OCI-LY1 (cell line): ENCODE measurements around the gene HBP1.

Experiments
- EZH2 ChIP-seq: fragments of 200-600 bp; sonication (generic), shearing (Covaris generic); IDR thresholded peaks from 2 replicates; pipeline ENCODE4 v1.8.0; 2017; ENCODE audit warnings: borderline replicate concordance, mixed run types, mild to moderate bottlenecking, antibody characterized with exemption, low read length, moderate library complexity, mixed read lengths
- TF ChIP-seq, protein P1 (sequence below): fragments of 200-600 bp; sonication (generic), shearing (Covaris generic); IDR thresholded peaks from 2 replicates; pipeline ENCODE4 v1.5.1; 2017; ENCODE audit warnings: mild to moderate bottlenecking, antibody characterized with exemption, low read length, moderate library complexity, mixed read lengths

DNA sequence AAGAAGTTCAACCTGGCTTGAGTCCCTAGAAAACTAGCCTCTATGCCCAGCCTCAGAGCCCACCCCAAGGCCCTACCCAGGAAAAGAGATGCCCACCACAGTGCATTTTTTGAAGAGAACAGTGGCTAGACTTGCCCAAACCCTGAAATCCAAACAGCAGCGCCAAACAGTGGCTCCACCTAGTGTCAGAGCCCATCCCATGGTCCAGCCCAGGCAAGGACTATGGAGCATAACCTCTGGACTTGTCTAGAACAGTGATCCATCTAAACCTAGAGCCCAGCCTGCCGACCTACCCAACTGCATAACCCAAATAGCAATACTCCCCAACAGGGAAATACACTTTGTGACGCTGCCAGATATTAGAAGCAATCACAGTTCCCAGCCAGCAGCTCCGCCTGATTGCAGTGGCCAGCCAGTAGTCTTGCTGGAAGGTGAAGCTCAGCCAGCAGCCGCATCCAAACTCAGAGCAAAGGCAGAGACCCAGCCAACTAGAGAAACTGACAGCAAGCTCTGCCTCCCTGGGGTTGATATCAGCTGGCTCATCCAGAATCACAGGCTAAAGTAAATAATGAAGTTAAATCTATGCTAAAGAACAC, 44.5 kb downstream of the HBP1 start:
- TF ChIP-seq, protein P1, sequence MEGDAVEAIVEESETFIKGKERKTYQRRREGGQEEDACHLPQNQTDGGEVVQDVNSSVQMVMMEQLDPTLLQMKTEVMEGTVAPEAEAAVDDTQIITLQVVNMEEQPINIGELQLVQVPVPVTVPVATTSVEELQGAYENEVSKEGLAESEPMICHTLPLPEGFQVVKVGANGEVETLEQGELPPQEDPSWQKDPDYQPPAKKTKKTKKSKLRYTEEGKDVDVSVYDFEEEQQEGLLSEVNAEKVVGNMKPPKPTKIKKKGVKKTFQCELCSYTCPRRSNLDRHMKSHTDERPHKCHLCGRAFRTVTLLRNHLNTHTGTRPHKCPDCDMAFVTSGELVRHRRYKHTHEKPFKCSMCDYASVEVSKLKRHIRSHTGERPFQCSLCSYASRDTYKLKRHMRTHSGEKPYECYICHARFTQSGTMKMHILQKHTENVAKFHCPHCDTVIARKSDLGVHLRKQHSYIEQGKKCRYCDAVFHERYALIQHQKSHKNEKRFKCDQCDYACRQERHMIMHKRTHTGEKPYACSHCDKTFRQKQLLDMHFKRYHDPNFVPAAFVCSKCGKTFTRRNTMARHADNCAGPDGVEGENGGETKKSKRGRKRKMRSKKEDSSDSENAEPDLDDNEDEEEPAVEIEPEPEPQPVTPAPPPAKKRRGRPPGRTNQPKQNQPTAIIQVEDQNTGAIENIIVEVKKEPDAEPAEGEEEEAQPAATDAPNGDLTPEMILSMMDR, result no peak
- no peak for TF ChIP-seq EZH2
